Measurements from ENCODE around the gene LIMK2.
A peak's percentile ranks its signal among the peaks of the same experiment; 100 is the strongest.
"Not testable (repeated sequence)": the region's sequence is repeated elsewhere in the genome, so short reads cannot be mapped to it uniquely, and the experiment has no call there.

Gene LIMK2

DNA sequence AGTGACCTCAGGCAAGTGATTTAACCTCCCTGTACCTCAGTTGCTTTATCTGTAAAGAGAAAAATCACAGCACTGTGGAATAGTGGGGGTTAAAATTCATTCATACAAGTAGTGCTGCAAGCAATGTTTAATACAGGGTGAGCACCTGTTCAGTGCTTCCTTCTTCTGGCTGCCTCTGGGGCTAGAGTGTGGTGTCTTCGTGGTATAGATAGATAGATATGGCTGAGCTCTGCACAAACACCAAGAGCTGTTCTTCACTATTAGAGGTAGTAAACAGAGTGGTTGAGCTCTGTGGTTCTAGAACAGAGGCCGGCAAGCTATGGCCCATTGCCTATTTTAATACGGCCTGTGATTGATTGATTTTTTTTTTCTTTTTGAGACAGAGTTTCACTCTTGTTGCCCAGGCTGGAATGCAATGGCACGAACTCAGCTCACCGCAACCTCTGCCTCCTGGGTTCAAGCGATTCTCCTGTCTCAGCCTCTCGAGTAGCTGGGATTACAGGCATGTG lies 32.9 kb downstream of the LIMK2 start:
- DNase-seq, result no peak

DNA sequence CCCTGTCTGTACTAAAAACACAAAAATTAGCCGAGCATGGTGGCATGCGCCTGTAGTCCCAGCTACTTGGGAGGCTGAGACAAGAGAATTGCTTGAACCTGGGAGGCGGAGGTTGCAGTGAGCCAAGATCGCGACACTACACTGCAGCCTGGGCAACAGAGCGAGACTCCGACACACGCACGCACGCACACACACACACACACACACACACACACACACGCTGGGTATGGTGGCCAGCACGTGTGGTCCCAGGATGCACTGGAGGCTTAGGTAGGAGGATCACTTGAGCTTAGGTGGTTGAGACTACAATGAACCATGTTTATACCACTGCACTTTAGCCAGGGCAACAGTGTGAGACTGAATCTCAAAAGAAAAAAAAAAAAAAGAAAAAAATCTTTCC lies 33.9 kb downstream of the LIMK2 start:
- DNase-seq, result not testable (repeated sequence)

DNA sequence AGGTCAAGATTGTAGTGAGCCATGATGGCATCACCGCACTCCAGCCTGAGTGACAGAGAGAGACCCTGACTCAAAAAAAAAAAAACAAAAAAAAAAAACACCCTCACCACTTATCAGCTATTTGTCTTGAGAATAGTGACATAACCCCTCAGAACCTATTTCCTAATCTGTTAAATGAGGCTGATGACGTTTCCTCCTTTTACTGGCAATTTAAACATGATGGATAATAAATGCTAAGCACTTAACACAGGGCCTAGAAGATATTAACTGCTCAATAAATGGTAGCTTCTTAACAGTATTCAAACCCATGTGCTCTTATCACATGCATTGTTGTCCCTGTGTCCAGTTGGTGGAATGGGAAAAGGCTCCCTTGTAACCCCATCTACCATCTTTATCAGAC lies 34.6 kb downstream of the LIMK2 start:
- no peak for DNase-seq

DNA sequence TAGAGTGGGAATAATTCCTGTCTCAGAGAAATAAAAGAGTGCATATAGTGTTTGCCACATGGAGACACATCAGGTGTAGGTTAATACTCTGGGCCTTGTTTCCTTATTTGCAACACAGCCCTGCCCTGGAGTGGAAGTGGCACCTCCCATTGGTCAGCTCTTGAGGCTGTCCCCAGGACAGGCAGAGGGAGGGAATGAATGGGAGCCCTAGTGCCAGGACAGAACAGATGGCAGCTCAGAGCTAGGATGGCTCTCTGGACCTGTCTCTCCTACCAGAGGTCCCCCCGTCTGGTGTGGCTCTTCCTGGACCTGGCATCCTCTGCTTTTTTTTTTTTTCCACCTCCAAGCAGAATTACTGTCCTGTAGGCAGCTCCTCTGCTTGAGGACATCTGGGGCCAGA lies 35.6 kb downstream of the LIMK2 start:
- no peak for DNase-seq

DNA sequence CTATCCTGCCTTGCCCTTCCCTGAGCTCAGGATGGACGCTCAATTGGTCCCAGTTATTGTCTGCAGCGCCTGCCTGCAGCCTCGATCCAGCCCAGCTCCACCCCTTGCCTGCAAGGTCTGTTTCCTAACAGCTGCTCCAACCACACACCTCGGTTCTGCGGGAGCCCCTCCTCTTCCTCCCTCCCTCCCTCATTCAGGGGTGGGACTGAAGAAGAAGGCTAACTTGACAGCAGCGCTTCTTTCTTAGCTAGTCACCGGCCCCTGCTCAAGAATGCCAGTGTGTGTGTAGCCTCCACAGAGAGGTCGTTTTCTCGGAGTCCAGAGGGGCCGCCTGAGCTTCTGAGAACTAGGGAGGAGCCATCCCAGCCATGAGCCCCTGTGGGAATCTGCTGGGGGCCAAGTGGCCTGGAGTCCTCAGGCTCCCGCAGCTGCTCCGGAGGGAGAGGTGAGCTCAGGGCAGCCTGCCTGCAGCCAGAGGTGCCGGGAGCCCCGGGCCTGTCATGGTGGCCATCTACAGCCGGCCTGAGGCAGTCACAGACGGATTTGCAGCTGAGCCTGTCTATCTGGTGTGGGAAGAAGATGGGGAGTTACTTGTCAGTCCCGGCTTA lies 36.1 kb downstream of the LIMK2 start:
- DNase-seq, result no peak

DNA sequence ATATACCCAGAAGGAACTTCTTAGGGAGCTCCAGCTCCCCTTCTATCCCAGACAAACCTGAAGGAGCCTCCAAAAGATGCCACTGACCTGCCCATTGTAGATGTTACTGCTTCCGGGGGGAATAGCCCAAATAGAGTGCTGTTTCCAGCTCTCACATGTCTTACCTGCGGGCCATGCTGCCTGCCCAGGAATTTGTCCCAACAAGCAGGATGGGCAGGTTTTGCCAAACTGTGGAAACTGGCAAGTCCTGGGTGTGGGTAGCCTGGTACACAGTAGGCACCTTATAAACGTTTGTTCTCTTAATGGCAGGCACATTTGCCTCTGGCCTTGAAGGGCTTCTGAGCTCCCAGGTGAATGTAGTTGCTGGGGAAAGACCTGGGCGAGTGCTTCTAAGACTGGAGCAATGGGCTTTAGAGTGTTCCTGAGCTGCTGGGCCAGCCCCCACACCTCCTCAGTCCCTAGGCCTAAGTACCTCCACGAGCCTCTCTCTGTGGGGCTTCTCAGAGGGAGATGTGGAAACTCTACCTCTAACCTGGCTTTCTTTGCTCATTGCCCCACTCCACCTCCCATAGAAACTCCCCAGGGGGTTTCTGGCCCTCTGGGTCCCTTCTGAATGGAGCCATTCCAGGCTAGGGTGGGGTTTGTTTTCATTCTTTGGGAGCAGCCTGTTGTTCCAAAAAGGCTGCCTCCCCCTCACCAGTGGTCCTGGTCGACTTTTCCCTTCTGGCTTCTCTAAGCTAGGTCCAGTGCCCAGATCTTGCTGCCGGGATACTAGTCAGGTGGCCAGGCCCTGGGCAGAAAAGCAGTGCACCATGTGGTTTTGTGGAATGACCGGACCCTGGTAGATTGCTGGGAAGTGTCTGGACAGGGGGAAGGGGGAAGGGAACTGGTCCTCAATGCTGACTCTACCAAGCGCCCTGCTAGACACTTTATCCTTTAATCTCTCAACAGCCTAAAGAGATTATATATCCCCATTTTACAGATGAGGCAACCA lies 37.2 kb downstream of the LIMK2 start:
- no peak for DNase-seq

DNA sequence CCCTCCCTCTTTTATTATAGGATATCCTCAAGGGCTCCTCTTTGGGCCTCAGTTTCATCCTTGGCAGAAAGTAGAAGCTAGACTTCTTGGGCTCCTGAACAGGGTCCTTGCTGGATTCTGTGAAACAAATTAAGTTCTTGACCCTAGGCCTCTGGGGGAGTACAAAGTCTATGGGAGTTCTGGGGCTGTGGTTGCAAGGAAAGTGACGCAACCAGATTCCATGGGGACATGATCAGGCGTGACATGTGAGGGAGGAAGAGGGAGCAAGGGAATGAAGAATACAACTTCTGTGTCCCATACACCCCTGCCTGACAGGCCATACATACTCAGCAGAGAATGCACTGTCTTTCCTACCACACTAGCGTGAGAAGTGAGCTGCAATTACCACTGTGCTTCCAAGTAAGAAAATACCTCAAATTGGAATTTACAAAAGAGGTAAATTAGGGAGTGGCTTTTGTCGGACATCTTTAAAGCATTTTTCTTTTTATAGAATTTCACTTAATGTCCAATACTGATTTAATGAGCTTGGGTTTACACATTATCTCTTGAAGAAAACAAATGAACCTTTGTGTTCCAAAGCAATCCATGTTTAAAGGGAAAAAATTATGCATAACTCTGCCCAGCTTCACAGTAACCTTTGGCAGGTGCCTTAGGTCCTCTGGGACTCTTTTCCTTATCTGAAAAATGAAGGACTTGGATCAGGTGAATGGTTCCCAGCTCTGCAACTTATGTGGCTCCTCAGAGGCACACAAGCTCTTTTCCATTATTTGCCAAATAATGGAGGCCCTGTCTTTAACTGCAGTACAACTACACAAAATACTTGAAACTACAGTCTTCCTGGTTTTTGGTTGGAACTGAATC lies 38.9 kb downstream of the LIMK2 start:
- DNase-seq, result no peak

DNA sequence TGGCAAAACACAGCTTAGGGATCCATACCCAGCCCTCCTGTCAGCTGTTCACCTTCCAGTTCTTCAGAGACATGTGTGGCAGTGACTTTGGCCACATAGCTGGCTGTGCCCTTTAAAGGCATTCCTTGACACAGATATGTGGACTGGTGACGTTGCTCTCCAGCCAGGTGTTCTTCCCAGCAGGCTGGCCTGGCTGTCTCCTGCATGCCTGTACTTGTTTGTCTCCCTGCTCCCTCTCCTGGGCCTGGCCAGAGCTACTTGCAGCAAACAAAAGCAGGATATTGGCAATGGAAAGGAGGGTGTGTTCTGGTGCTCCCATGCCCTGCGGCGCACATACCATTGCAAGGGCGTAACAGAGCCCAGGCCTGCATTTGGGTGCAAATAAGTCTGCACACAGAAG lies 41.9 kb downstream of the LIMK2 start:
- DNase-seq, result peak; percentile 69

DNA sequence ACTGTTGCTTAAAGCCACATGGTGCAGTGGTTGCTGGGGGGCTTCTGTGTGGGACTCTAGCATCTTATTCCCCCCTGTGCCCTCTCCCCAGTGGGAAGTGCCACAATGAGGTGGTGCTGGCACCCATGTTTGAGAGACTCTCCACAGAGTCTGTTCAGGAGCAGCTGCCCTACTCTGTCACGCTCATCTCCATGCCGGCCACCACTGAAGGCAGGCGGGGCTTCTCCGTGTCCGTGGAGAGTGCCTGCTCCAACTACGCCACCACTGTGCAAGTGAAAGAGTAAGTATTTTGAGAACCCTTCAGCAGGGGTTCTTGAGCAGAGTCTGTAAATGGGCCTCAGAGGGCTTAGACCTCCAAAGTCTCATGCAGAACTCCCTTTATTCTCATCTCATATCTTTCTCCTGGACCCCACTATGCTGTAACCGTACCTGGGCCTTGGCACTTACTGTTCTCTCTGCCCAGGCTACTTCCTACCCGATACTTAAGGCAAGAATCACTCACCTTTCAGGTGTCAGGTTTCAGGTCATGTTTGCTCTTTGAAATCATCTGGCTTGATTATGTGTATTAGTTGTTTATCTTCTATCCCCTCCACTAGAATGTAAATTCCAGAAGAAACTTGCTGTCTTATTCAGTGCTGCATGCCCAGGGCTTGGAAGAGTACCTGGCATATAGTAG lies 47.8 kb downstream of the LIMK2 start:
- DNase-seq, result no peak

DNA sequence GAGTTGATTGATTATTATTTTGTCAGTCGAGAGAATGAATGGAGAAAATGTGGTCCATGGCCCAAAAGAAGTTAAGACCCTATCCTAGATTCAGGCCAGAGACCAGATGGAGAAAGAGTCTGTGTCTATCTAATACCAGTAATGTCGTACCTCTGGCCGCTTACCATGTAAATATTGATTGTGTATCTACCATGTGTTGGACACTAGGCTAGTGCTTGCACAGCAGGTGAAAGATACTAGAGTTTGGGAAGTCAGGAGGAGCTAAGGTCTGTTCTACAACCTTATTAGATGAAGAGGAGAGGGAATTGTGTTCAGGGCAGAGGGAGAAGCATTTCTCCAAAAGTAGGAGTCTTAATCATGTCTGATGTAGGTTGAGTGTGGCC lies 48.4 kb downstream of the LIMK2 start:
- no peak for DNase-seq

DNA sequence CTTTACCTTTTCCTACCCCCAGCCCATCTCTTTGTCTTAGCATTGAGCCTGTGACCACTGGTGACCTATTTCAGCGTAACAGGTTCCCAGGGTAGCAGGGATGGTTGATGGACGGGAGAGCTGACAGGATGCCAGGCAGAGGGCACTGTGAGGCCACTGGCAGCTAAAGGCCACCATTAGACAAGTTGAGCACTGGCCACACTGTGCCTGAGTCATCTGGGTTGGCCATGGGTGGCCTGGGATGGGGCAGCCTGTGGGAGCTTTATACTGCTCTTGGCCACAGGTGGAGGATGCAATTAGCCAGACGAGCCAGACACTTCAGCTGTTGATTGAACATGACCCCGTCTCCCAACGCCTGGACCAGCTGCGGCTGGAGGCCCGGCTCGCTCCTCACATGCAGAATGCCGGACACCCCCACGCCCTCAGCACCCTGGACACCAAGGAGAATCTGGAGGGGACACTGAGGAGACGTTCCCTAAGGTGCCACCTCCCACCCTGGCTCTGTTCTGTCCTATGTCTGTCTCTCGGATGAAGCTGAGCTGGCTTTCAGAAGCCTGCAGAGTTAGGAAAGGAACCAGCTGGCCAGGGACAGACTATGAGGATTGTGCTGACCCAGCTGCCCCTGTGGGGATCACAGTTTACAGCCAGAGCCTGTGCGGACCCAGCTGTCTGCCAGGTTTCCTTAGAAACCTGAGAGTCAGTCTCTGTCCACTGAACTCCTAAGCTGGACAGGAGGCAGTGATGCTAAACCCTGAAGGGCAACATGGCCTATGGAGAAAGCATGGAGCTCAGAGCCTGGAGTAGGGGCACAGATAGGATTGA lies 50.4 kb downstream of the LIMK2 start:
- DNase-seq, result no peak

DNA sequence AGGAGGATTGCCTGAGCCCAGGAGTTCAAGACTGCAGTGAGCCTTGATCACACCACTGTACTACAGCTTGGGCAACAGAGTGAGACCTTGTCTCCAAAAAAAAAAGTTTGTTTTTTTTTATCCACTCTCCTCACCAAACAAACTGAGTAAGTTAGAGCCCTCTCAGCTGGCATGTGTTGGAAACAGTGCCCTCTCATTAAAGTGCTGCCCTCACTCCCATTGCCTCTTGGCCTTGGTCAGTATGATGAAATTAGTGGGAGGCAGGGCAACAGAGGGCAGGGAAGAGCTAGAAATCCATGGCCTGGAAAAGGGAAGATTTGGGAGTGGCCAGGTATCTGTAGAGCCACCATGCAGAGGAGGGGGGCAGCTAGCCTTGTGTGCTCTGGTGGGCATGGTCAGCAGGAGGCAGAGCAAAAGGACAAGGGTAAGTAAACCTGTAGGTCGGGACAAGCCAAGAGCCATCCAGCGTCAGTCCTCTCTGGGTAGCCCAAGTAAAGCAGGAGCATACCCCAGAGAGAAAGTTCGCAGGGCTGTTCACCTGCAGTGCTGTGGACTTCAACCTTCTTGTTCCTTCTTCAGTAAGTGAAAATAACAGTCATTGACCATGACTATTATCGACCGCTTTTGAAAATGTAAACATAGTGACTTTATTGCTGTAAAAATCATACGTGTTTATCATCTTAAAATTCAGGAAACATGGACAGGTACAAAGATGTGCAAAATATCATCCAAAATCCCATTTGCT lies 52.0 kb downstream of the LIMK2 start:
- no peak for DNase-seq

DNA sequence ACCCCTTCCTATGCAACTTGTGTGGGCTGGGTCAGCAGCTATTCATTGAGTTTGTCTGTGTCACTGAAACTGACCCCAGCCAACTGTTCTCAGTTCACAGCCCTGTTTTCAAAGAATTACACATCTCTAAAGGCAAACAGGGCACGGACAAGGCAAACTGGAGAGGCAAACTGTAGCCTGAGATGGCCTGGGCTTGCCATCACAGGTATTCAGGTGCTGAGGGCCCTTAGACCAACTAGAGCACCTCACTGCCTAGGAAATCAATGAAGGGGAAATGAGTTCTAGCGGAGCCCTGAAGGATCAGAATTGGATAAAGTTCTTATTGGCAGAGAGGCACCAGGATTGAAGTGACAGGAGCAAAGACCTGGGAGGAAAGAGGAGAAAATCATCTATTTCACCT lies 56.2 kb downstream of the LIMK2 start:
- no peak for DNase-seq

DNA sequence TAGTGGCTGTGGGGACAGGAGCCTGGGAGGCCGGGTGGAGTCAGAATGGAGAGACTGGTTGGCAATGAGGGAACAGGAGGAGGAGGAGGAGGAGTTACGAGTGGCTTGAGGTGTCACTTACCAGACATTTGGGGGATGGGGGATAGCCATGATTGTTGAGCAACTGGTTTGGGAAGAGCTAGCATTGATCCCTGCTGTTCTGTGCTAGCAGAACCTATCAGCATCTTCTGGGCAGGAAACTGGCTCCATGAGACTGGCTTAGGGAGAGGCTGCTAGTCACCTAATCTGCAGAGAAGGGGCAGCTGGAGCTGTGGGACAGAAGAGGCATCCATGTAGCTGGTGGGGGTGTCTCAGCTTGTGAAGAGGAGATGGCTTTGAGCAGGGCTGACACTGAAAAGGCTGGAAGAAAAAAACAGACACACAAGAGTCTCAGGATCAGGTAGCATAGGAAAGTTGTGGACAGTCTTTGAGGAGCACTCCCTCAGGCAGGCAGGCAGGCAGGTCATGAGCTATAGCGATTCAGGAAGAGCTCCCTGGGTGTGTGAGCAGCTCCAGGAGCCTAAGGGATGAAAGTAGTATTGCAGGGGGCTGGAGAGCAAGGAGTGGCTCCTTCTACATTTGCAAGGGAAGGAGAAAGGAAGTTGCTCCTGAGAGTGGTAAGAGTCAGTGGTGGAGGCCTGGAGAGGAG lies 57.9 kb downstream of the LIMK2 start:
- DNase-seq, result no peak

DNA sequence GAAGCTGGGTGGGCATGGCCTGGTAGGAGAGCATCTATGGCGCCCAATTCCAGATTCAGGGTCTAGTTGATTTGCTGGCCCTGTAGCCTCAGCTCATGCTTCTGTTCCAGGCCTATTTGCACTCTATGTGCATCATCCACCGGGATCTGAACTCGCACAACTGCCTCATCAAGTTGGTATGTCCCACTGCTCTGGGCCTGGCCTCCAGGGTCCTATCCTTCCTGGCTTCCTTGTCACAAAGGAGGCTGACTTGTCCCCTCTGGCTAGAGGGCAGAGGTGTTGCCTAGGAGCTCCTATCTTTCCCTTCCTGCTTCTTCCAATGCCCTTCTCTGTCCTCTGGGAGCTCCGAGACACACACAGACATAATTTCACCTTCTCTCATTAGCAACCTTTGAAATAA lies 58.9 kb downstream of the LIMK2 start:
- no peak for DNase-seq

DNA sequence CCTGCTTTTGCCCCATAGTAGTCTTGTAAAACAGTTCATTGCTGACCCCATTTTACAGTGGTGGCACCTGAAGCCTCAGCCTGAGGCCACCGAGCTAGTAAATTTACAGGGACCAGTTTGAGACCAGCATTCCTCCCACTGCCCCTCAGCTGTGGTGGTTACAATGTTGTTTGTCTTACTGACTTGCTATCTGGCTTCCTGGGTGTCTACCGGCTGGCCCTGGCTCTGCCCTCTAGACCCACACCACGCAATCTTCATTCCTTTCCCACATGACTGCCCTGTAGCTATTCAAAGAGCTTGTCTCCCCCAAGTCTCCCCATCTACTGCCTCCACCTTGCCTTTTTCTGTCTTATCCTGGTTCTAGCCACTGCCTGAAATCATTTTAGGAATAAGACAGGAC lies 59.4 kb downstream of the LIMK2 start:
- DNase-seq, result no peak

DNA sequence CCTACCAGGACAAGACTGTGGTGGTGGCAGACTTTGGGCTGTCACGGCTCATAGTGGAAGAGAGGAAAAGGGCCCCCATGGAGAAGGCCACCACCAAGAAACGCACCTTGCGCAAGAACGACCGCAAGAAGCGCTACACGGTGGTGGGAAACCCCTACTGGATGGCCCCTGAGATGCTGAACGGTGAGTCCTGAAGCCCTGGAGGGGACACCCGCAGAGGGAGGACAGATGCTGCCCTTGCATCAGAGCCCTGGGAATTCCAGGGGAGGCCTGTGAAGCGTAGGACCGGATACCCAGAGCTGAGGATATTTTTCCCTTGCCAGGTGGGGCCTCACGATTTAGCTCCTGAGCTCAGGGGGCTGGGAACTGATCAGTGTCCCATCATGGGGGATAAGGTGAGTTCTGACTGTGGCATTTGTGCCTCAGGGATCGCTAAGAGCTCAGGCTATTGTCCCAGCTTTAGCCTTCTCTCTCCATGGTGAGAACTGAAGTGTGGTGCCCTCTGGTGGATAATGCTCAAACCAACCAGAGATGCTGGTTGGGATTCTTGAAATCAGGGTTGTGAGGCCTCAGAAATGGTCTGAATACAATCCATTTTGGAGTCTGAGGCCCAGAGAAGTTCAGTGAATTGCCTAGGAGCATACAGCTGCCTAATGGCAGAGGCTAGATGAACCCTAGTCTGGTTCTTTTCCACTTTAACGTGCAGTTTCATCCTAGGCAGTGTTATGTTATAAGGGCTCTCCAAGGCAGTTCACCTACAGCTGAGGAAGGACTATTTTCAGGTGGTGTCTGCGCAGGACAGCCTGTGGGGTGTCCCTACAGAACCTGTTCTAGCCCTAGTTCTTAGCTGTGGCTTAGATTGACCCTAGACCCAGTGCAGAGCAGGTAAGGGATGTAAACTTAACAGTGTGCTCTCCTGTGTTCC lies 60.7 kb downstream of the LIMK2 start:
- peak; percentile 39 for DNase-seq

DNA sequence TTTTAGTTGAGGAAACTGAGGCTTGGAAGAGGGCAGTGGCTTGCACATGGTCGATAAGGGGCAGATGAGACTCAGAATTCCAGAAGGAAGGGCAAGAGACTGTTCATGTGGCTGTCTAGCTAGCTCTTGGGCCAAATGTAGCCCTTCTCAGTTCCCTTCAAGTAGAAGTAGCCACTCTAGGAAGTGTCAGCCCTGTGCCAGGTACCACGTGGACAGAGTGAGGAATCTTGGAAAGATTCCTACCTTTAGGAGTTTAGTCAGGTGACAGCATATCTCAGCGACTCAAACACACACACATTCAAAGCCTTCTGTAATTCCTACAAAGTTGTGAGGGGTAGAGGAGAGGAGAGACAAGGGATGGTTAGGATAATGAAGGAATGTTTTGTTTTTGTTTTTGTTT lies 61.9 kb downstream of the LIMK2 start:
- no peak for DNase-seq

DNA sequence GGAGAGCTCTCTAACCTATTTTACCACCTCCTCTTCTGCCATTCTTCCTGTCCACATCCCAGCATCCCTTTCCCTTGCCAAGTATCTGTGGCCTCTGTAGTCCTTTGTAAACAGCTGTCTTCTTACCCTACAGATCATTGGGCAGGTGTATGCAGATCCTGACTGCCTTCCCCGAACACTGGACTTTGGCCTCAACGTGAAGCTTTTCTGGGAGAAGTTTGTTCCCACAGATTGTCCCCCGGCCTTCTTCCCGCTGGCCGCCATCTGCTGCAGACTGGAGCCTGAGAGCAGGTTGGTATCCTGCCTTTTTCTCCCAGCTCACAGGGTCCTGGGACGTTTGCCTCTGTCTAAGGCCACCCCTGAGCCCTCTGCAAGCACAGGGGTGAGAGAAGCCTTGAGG lies 62.9 kb downstream of the LIMK2 start:
- DNase-seq, result no peak
